Esophagus muscularis mucosa (tissue), 2 donors: ENCODE results near the gene MSI2.

Experiments used
- POLR2A ChIP-seq: fragments of 450-650 bp; IDR thresholded peaks from one replicate; pipeline ENCODE4 v1.6.1; 2017; ENCODE audit warnings: antibody characterized with exemption, moderate library complexity, mild to moderate bottlenecking, low read depth
- POLR2AphosphoS5 ChIP-seq, 2 donors: sonication (generic); formaldehyde crosslinking; IDR thresholded peaks; one replicate each; pipeline ENCODE4 v1.6.1; 2017; ENCODE audit warnings: antibody characterized with exemption in 2 of 2

DNA sequence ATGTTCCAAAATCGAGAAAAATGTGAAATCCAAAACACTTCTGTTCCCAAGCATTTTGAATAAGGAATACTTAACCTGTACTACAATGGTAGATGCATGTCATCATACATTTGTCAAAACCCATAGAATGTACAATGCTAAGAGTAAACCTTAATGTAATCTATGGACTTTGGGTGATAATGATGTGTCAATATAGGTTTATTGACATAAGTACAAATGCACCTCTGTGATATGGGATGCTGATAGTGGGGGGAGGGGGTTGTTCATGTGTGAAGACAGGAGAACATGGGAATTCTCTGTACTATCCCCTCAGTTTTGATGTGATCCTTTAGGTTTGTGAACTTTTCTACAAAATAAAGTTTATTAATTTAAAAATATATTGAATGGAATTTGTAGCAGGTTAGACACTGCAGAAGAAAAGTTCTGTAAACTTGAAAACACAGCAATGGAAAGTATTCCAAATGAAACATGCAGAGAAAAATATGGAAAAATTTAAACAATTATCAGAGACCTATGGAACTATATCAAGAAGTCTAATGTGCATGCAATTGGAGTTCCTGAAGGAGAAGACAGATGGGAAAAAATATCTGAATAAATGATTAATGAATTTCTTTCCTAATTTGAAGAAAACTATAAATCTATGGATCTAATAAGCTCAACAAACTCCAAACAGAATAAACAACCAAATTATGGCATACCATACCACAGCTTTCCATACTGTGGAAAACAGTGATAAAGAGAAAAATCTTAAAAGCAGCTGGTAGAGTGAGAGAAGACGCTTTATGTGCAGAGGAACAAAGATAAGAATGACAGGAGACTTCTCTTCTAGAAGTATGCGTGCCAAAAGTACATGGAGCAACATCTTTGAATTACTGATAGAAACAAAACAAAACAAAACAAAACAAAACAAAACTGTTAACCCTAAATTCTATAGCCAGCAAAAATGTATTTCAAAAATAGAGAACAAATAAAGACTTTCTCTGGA, 34.7 kb upstream of the MSI2 start:
- TF ChIP-seq POLR2A, result no peak
- no peak for TF ChIP-seq POLR2AphosphoS5 (IDR thresholded peaks at IDR 0.05)
